ENCODE measurements around the gene TARM1.
A peak's percentile ranks its signal among the peaks of the same experiment; 100 is the strongest.

Gene TARM1

GRCh38 chr19:54084410-54084809, 3.2 kb upstream of the TARM1 start:
- no peak overlapping the region for H3K27ac ChIP-seq
- TF ChIP-seq CTCF (IDR thresholded peaks at IDR 0.05): no peak

GRCh38 chr19:54077334-54077733, 3.8 kb downstream of the TARM1 start:
- Histone ChIP-seq H3K9me3 (no peaks in the 10 kb centered on the region), H3K27me3 (no peaks in the 10 kb centered on the region), H3K27ac (peak overlapping the region; percentile 83), H3K4me3 (ENCODE audit: low read depth in 1 of 2, low read length in 1 of 2) (peak overlapping the region; percentile 6 to 21), H3K36me3 (no peaks in the 10 kb centered on the region), H3K4me1 (ENCODE audit: control insufficient read depth in 1 of 2, insufficient read depth in 1 of 2, low read depth in 1 of 2, low read length in 1 of 2) (peaks cover 42 to 49% of the 10 kb centered on the region in 2 experiments)
- no peak for TF ChIP-seq CTCF (IDR thresholded peaks at IDR 0.05)

More at GRCh38 chr19:54084410-54084809, 3.2 kb upstream of the TARM1 start:
- H3K27me3 ChIP-seq: no peaks in the 10 kb centered on the region
- no peak overlapping the region for H3K4me3 ChIP-seq (ENCODE audit: low read depth in 1 of 2, low read length in 1 of 2)
- H3K9me3 ChIP-seq: no peaks in the 10 kb centered on the region
- H3K4me1 ChIP-seq (ENCODE audit: control insufficient read depth in 1 of 2, insufficient read depth in 1 of 2, low read depth in 1 of 2, low read length in 1 of 2): peaks cover 12 to 16% of the 10 kb centered on the region in 2 experiments
- H3K36me3 ChIP-seq: no peaks in the 10 kb centered on the region

GRCh38 chr19:54074851-54075250, 6.3 kb downstream of the TARM1 start:
- no peaks in the 10 kb centered on the region for H3K9me3 ChIP-seq

GRCh38 chr19:54073829-54074228, 7.3 kb downstream of the TARM1 start:
- H3K4me1 ChIP-seq (ENCODE audit: control insufficient read depth in 1 of 2, insufficient read depth in 1 of 2, low read depth in 1 of 2, low read length in 1 of 2): peaks cover 30 to 32% of the 10 kb centered on the region in 2 experiments
- H3K9me3 ChIP-seq: no peaks in the 10 kb centered on the region
- H3K27ac ChIP-seq: no peak overlapping the region
- TF ChIP-seq CTCF (IDR thresholded peaks at IDR 0.05): no peak
- no peak overlapping the region for H3K4me3 ChIP-seq (ENCODE audit: low read depth in 1 of 2, low read length in 1 of 2)
- no peaks in the 10 kb centered on the region for H3K27me3 ChIP-seq
- peaks cover 7% of the 10 kb centered on the region for H3K36me3 ChIP-seq

More at GRCh38 chr19:54074851-54075250, 6.3 kb downstream of the TARM1 start:
- Histone ChIP-seq H3K36me3 (no peaks in the 10 kb centered on the region), H3K27me3 (no peaks in the 10 kb centered on the region), H3K27ac (no peak overlapping the region), H3K4me1 (ENCODE audit: control insufficient read depth in 1 of 2, insufficient read depth in 1 of 2, low read depth in 1 of 2, low read length in 1 of 2) (peaks cover 30 to 33% of the 10 kb centered on the region in 2 experiments), H3K4me3 (ENCODE audit: low read depth in 1 of 2, low read length in 1 of 2) (no peak overlapping the region)
- no peak for TF ChIP-seq CTCF (IDR thresholded peaks at IDR 0.05)

GRCh38 chr19:54069470-54069869, 11.7 kb downstream of the TARM1 start:
- Histone ChIP-seq H3K27ac (peak overlapping the region; percentile 1), H3K36me3 (peaks cover 11% of the 10 kb centered on the region), H3K27me3 (no peaks in the 10 kb centered on the region), H3K9me3 (no peaks in the 10 kb centered on the region), H3K4me3 (ENCODE audit: low read depth in 1 of 2, low read length in 1 of 2) (no peak overlapping the region), H3K4me1 (ENCODE audit: control insufficient read depth in 1 of 2, insufficient read depth in 1 of 2, low read depth in 1 of 2, low read length in 1 of 2) (peaks cover under 1 to 4% of the 10 kb centered on the region in 2 experiments)
- no peak for TF ChIP-seq CTCF (IDR thresholded peaks at IDR 0.05)

Data from neutrophil (primary cell).